ENCODE data around the gene CFAP54. TPM values are rescaled to one million over a fixed set of nuclear protein-coding genes. Genes with fewer than 3 reads are reported as not detected.
"Not testable (repeated sequence)": the region's sequence is repeated elsewhere in the genome, so short reads cannot be mapped to it uniquely, and the experiment has no call there.

Gene CFAP54
- polyA plus RNA-seq, 3 donors from 2014 or later: 0.13 TPM; not detected in 2

- no peak for DNase-seq
- H3K9me3 Mint-ChIP-seq: peaks cover 0 to 5% (median 2%) of the 10 kb centered on the region in 6 donors
- no peak overlapping the region for H3K27ac Mint-ChIP-seq
- H3K36me3 Mint-ChIP-seq: no peaks in the 10 kb centered on the region
- no peaks in the 10 kb centered on the region for H3K27me3 Mint-ChIP-seq (ENCODE audit: low read depth in 3 of 3)
- no peaks in the 10 kb centered on the region for H3K4me1 Mint-ChIP-seq
- H3K4me3 Mint-ChIP-seq: no peak overlapping the region
Measured at GRCh38 chr12:96648923-96649322, 159.5 kb downstream of the CFAP54 start.

GRCh38 chr12:96652870-96653269 is 163.5 kb downstream of the CFAP54 start:
- peaks cover 0 to 3% (median 0%) of the 10 kb centered on the region in 3 donors for H3K27me3 Mint-ChIP-seq (ENCODE audit: low read depth in 3 of 3)
- no peak overlapping the region for H3K4me3 Mint-ChIP-seq
- no peaks in the 10 kb centered on the region for H3K36me3 Mint-ChIP-seq
- no peaks in the 10 kb centered on the region for H3K9me3 Mint-ChIP-seq
- no peaks in the 10 kb centered on the region for H3K4me1 Mint-ChIP-seq
- DNase-seq: no peak
- no peak overlapping the region for H3K27ac Mint-ChIP-seq

GRCh38 chr12:96658075-96658474 is 168.7 kb downstream of the CFAP54 start:
- DNase-seq: no peak
- no peaks in the 10 kb centered on the region for H3K36me3 Mint-ChIP-seq
- H3K4me3 Mint-ChIP-seq: no peak overlapping the region
- H3K4me1 Mint-ChIP-seq: no peaks in the 10 kb centered on the region
- H3K27me3 Mint-ChIP-seq (ENCODE audit: low read depth in 3 of 3): peaks cover 0 to 8% (median 5%) of the 10 kb centered on the region in 3 donors
- no peak overlapping the region for H3K27ac Mint-ChIP-seq
- no peaks in the 10 kb centered on the region for H3K9me3 Mint-ChIP-seq

- no peak overlapping the region for H3K4me3 Mint-ChIP-seq
- DNase-seq: no peak
- peaks cover 0 to 8% (median 1%) of the 10 kb centered on the region in 3 donors for H3K27me3 Mint-ChIP-seq (ENCODE audit: low read depth in 3 of 3)
- H3K9me3 Mint-ChIP-seq: peaks cover 0 to 3% (median 0%) of the 10 kb centered on the region in 6 donors
- no peak overlapping the region for H3K27ac Mint-ChIP-seq
- H3K4me1 Mint-ChIP-seq: no peaks in the 10 kb centered on the region
- H3K36me3 Mint-ChIP-seq: no peaks in the 10 kb centered on the region
Measured at GRCh38 chr12:96669786-96670185, 180.4 kb downstream of the CFAP54 start.

- H3K36me3 Mint-ChIP-seq: no peaks in the 10 kb centered on the region
Measured at GRCh38 chr12:96670334-96670899, 181.0 kb downstream of the CFAP54 start.

GRCh38 chr12:96675519-96675918 is 186.1 kb downstream of the CFAP54 start:
- not testable (repeated sequence) for H3K9me3 Mint-ChIP-seq; H3K27ac Mint-ChIP-seq; H3K4me1 Mint-ChIP-seq; DNase-seq; H3K27me3 Mint-ChIP-seq (ENCODE audit: low read depth in 3 of 3); H3K4me3 Mint-ChIP-seq; H3K36me3 Mint-ChIP-seq

More at GRCh38 chr12:96670334-96670899, 181.0 kb downstream of the CFAP54 start:
- Mint-ChIP-seq H3K4me3 (no peak overlapping the region), H3K4me1 (no peaks in the 10 kb centered on the region), H3K27ac (no peak overlapping the region), H3K9me3 (peaks cover 0 to 3% (median 0%) of the 10 kb centered on the region in 6 donors), H3K27me3 (ENCODE audit: low read depth in 3 of 3) (peaks cover 0 to 8% (median 1%) of the 10 kb centered on the region in 3 donors)
- no peak for DNase-seq

GRCh38 chr12:96677363-96677762 is 188.0 kb downstream of the CFAP54 start:
- no peaks in the 10 kb centered on the region for H3K4me1 Mint-ChIP-seq

GRCh38 chr12:96687719-96688118 is 198.3 kb downstream of the CFAP54 start:
- Mint-ChIP-seq H3K4me3 (no peak overlapping the region), H3K36me3 (peaks cover 0 to 4% (median 0%) of the 10 kb centered on the region in 3 donors), H3K27me3 (ENCODE audit: low read depth in 3 of 3) (peaks cover 6 to 9% (median 7%) of the 10 kb centered on the region in 3 donors), H3K9me3 (no peaks in the 10 kb centered on the region), H3K4me1 (no peaks in the 10 kb centered on the region), H3K27ac (no peak overlapping the region)
- no peak for DNase-seq

More at GRCh38 chr12:96677363-96677762, 188.0 kb downstream of the CFAP54 start:
- H3K9me3 Mint-ChIP-seq: no peaks in the 10 kb centered on the region
- no peak overlapping the region for H3K4me3 Mint-ChIP-seq
- peaks cover 0 to 5% (median 1%) of the 10 kb centered on the region in 3 donors for H3K27me3 Mint-ChIP-seq (ENCODE audit: low read depth in 3 of 3)
- H3K27ac Mint-ChIP-seq: no peak overlapping the region
- no peaks in the 10 kb centered on the region for H3K36me3 Mint-ChIP-seq
- DNase-seq: no peak

- no peak for DNase-seq
- no peaks in the 10 kb centered on the region for H3K4me1 Mint-ChIP-seq
- no peak overlapping the region for H3K4me3 Mint-ChIP-seq
- H3K27ac Mint-ChIP-seq: no peak overlapping the region
- peaks cover 0 to 2% (median 0%) of the 10 kb centered on the region in 6 donors for H3K9me3 Mint-ChIP-seq
- peaks cover 0 to 8% (median 7%) of the 10 kb centered on the region in 3 donors for H3K27me3 Mint-ChIP-seq (ENCODE audit: low read depth in 3 of 3)
- H3K36me3 Mint-ChIP-seq: no peaks in the 10 kb centered on the region
Measured at GRCh38 chr12:96698521-96698920, 209.1 kb downstream of the CFAP54 start.

GRCh38 chr12:96698965-96699364 is 209.6 kb downstream of the CFAP54 start:
- H3K27me3 Mint-ChIP-seq (ENCODE audit: low read depth in 3 of 3): peaks cover 0 to 8% (median 7%) of the 10 kb centered on the region in 3 donors
- peaks cover 0 to 2% (median 0%) of the 10 kb centered on the region in 6 donors for H3K9me3 Mint-ChIP-seq
- H3K36me3 Mint-ChIP-seq: no peaks in the 10 kb centered on the region
- H3K4me1 Mint-ChIP-seq: no peaks in the 10 kb centered on the region
- H3K4me3 Mint-ChIP-seq: no peak overlapping the region
- DNase-seq: no peak
- no peak overlapping the region for H3K27ac Mint-ChIP-seq

GRCh38 chr12:96701856-96702255 is 212.5 kb downstream of the CFAP54 start:
- peaks cover 0 to 2% (median 0%) of the 10 kb centered on the region in 6 donors for H3K9me3 Mint-ChIP-seq
- no peaks in the 10 kb centered on the region for H3K36me3 Mint-ChIP-seq
- H3K4me3 Mint-ChIP-seq: no peak overlapping the region
- no peaks in the 10 kb centered on the region for H3K4me1 Mint-ChIP-seq
- H3K27ac Mint-ChIP-seq: no peak overlapping the region
- H3K27me3 Mint-ChIP-seq (ENCODE audit: low read depth in 3 of 3): peaks cover 0 to 8% (median 5%) of the 10 kb centered on the region in 3 donors
- no peak for DNase-seq

- Mint-ChIP-seq H3K9me3 (no peaks in the 10 kb centered on the region), H3K27me3 (ENCODE audit: low read depth in 3 of 3) (peaks cover 0 to 5% (median 0%) of the 10 kb centered on the region in 3 donors), H3K4me1 (no peaks in the 10 kb centered on the region), H3K36me3 (no peaks in the 10 kb centered on the region), H3K4me3 (no peak overlapping the region), H3K27ac (no peak overlapping the region)
- no peak for DNase-seq
Measured at GRCh38 chr12:96710127-96710745, 220.9 kb downstream of the CFAP54 start.

GRCh38 chr12:96711364-96711763 is 222.0 kb downstream of the CFAP54 start:
- DNase-seq: no peak
- Mint-ChIP-seq H3K4me1 (no peaks in the 10 kb centered on the region), H3K27me3 (ENCODE audit: low read depth in 3 of 3) (peaks cover 0 to 5% (median 0%) of the 10 kb centered on the region in 3 donors), H3K36me3 (no peaks in the 10 kb centered on the region), H3K4me3 (no peak overlapping the region), H3K27ac (no peak overlapping the region), H3K9me3 (no peaks in the 10 kb centered on the region)

- Mint-ChIP-seq H3K36me3 (no peaks in the 10 kb centered on the region), H3K27me3 (ENCODE audit: low read depth in 3 of 3) (peaks cover 0 to 5% (median 0%) of the 10 kb centered on the region in 3 donors), H3K9me3 (no peaks in the 10 kb centered on the region), H3K4me3 (no peak overlapping the region), H3K27ac (no peak overlapping the region), H3K4me1 (no peaks in the 10 kb centered on the region)
- DNase-seq: no peak
Measured at GRCh38 chr12:96714199-96714598, 224.8 kb downstream of the CFAP54 start.
